Measurements from ENCODE around the gene HDX.

HDX gene, protein sequence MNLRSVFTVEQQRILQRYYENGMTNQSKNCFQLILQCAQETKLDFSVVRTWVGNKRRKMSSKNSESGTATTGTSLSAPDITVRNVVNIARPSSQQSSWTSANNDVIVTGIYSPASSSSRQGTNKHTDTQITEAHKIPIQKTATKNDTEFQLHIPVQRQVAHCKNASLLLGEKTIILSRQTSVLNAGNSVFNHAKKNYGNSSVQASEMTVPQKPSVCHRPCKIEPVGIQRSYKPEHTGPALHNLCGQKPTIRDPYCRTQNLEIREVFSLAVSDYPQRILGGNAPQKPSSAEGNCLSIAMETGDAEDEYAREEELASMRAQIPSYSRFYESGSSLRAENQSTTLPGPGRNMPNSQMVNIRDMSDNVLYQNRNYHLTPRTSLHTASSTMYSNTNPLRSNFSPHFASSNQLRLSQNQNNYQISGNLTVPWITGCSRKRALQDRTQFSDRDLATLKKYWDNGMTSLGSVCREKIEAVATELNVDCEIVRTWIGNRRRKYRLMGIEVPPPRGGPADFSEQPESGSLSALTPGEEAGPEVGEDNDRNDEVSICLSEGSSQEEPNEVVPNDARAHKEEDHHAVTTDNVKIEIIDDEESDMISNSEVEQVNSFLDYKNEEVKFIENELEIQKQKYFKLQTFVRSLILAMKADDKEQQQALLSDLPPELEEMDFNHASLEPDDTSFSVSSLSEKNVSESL

DNA sequence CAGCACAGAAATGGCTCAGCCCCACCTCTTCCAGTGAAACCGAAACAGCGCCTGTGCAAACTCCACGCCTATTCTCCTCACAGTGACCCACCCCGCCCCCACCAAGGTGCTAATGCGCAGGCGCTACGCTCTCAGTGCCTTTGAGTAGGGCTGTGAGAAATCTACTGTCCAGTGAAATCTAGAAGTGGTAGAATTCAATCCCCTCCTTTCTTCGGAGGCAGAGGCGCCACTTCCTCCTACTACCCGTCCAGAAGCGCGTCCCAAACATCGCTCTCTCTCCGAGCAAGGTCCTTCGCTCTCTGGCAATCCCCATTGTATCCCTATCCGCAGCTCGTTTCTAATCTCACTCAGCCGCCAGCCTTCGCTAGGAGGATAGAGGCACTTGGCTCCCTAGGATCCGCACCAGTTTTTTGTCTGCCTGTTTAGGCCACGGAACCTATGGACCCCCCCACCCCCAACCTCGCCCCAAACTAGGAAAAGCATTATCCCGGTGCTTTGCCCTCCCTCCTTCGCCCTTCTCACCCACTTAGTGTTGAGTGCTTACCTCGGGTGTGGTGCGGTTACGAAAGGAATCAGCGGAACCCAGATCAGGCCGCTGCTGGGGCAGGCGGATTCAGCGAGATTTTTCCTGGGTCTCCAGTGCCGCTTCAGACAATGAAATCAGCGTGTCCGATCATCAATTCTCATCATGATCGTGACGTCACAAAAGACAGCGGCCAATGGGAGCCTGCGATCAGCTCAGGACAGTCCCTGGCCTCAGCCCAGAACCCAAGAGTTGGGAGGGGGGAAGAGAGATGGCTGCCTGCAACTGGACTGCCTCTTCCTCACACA lies at the start of gene HDX:
Gene HDX (minus strand): TSS at position 656 of the 831 bp plus-strand sequence. CDS start 27,056 bp downstream, outside the sequence.
- H3K36me3 ChIP-seq (ENCODE audit: control insufficient read depth in 2 of 2, insufficient read depth in 1 of 2, low read length in 2 of 2), result no peaks in the 10 kb centered on the region
- H3K9me3 ChIP-seq (ENCODE audit: control insufficient read depth, insufficient read depth, low read depth, low read length), result no peaks in the 10 kb centered on the region
- peak within 1 kb of the TSS; percentile 67 for H3K27ac ChIP-seq (ENCODE audit: extremely low read depth, low read depth, low read length)
- POLR2A ChIA-PET, result no interaction called here
- H3K4me1 ChIP-seq (ENCODE audit: control insufficient read depth, insufficient read depth, low read length), result no peaks in the 10 kb centered on the region
- CTCF ChIA-PET, result no interaction called here
- H3K4me3 ChIP-seq (ENCODE audit: low read depth, low read length), result peak within 1 kb of the TSS; percentile 48
- TF ChIP-seq ZSCAN16 (tag by site-specific recombination; IDR thresholded peaks at IDR 0.05), result no peak
- no peak for TF ChIP-seq ZNF146 (tag by site-specific recombination; IDR thresholded peaks at IDR 0.05)
- TF ChIP-seq ZNF404 (tag by site-specific recombination; IDR thresholded peaks at IDR 0.05), result no peak
- no peak for TF ChIP-seq ZNF624 (tag by site-specific recombination; IDR thresholded peaks at IDR 0.05)
- TF ChIP-seq HOXC10 (CRISPR knock-in tag; IDR thresholded peaks at IDR 0.05), result peak; percentile 100
- TF ChIP-seq, protein P1, sequence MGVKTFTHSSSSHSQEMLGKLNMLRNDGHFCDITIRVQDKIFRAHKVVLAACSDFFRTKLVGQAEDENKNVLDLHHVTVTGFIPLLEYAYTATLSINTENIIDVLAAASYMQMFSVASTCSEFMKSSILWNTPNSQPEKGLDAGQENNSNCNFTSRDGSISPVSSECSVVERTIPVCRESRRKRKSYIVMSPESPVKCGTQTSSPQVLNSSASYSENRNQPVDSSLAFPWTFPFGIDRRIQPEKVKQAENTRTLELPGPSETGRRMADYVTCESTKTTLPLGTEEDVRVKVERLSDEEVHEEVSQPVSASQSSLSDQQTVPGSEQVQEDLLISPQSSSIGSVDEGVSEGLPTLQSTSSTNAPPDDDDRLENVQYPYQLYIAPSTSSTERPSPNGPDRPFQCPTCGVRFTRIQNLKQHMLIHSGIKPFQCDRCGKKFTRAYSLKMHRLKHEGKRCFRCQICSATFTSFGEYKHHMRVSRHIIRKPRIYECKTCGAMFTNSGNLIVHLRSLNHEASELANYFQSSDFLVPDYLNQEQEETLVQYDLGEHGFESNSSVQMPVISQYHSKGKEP (tag by site-specific recombination; IDR thresholded peaks at IDR 0.05), result no peak
- no peak for TF ChIP-seq MZF1 (tag by site-specific recombination; IDR thresholded peaks at IDR 0.05; ENCODE audit: borderline replicate concordance)
- no peak for TF ChIP-seq PRDM4 (tag by site-specific recombination; IDR thresholded peaks at IDR 0.05)
- no peak for TF ChIP-seq ZNF391 (tag by site-specific recombination; IDR thresholded peaks at IDR 0.05; ENCODE audit: borderline replicate concordance, low read depth)
- TF ChIP-seq ZNF302 (tag by site-specific recombination; IDR thresholded peaks at IDR 0.05; ENCODE audit: low read depth), result no peak
- no peak for TF ChIP-seq OVOL3 (tag by site-specific recombination; IDR thresholded peaks at IDR 0.05)
- TF ChIP-seq, protein P2, sequence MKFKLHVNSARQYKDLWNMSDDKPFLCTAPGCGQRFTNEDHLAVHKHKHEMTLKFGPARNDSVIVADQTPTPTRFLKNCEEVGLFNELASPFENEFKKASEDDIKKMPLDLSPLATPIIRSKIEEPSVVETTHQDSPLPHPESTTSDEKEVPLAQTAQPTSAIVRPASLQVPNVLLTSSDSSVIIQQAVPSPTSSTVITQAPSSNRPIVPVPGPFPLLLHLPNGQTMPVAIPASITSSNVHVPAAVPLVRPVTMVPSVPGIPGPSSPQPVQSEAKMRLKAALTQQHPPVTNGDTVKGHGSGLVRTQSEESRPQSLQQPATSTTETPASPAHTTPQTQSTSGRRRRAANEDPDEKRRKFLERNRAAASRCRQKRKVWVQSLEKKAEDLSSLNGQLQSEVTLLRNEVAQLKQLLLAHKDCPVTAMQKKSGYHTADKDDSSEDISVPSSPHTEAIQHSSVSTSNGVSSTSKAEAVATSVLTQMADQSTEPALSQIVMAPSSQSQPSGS (tag by site-specific recombination; IDR thresholded peaks at IDR 0.05; ENCODE audit: low read depth), result peak; percentile 51
- no peak for TF ChIP-seq ZNF792 (tag by site-specific recombination; IDR thresholded peaks at IDR 0.05)
- TF ChIP-seq GLI2 (tag by site-specific recombination; IDR thresholded peaks at IDR 0.05; ENCODE audit: borderline replicate concordance, low read depth), result no peak
- TF ChIP-seq, protein P3, sequence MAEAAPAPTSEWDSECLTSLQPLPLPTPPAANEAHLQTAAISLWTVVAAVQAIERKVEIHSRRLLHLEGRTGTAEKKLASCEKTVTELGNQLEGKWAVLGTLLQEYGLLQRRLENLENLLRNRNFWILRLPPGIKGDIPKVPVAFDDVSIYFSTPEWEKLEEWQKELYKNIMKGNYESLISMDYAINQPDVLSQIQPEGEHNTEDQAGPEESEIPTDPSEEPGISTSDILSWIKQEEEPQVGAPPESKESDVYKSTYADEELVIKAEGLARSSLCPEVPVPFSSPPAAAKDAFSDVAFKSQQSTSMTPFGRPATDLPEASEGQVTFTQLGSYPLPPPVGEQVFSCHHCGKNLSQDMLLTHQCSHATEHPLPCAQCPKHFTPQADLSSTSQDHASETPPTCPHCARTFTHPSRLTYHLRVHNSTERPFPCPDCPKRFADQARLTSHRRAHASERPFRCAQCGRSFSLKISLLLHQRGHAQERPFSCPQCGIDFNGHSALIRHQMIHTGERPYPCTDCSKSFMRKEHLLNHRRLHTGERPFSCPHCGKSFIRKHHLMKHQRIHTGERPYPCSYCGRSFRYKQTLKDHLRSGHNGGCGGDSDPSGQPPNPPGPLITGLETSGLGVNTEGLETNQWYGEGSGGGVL (tag by site-specific recombination; IDR thresholded peaks at IDR 0.05), result no peak
- no peak for TF ChIP-seq ZNF26 (tag by site-specific recombination; IDR thresholded peaks at IDR 0.05)
- TF ChIP-seq ZNF2 (tag by site-specific recombination; IDR thresholded peaks at IDR 0.05), result no peak
- TF ChIP-seq HOXA7 (CRISPR knock-in tag; IDR thresholded peaks at IDR 0.05; ENCODE audit: borderline replicate concordance), result 0 out of 2 replicates have a peak, but pooled peaks have one; percentile 81
- TF ChIP-seq, protein P4, sequence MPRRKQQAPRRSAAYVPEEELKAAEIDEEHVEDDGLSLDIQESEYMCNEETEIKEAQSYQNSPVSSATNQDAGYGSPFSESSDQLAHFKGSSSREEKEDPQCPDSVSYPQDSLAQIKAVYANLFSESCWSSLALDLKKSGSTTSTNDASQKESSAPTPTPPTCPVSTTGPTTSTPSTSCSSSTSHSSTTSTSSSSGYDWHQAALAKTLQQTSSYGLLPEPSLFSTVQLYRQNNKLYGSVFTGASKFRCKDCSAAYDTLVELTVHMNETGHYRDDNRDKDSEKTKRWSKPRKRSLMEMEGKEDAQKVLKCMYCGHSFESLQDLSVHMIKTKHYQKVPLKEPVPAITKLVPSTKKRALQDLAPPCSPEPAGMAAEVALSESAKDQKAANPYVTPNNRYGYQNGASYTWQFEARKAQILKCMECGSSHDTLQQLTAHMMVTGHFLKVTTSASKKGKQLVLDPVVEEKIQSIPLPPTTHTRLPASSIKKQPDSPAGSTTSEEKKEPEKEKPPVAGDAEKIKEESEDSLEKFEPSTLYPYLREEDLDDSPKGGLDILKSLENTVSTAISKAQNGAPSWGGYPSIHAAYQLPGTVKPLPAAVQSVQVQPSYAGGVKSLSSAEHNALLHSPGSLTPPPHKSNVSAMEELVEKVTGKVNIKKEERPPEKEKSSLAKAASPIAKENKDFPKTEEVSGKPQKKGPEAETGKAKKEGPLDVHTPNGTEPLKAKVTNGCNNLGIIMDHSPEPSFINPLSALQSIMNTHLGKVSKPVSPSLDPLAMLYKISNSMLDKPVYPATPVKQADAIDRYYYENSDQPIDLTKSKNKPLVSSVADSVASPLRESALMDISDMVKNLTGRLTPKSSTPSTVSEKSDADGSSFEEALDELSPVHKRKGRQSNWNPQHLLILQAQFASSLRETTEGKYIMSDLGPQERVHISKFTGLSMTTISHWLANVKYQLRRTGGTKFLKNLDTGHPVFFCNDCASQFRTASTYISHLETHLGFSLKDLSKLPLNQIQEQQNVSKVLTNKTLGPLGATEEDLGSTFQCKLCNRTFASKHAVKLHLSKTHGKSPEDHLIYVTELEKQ (tag by site-specific recombination; IDR thresholded peaks at IDR 0.05; ENCODE audit: borderline replicate concordance), result no peak
- TF ChIP-seq ZNF571 (tag by site-specific recombination; IDR thresholded peaks at IDR 0.05), result no peak
- TF ChIP-seq OSR2 (tag by site-specific recombination; IDR thresholded peaks at IDR 0.05), result no peak
- no peak for TF ChIP-seq ZNF530 (tag by site-specific recombination; IDR thresholded peaks at IDR 0.05; ENCODE audit: low read depth)
